ENCODE results near the gene CNP. TPM values are rescaled to one million over a fixed set of nuclear protein-coding genes. Genes with fewer than 3 reads are reported as not detected.

The CNP gene
- total RNA-seq, 1 donor from 2014 or later, result 84.3 TPM

DNA sequence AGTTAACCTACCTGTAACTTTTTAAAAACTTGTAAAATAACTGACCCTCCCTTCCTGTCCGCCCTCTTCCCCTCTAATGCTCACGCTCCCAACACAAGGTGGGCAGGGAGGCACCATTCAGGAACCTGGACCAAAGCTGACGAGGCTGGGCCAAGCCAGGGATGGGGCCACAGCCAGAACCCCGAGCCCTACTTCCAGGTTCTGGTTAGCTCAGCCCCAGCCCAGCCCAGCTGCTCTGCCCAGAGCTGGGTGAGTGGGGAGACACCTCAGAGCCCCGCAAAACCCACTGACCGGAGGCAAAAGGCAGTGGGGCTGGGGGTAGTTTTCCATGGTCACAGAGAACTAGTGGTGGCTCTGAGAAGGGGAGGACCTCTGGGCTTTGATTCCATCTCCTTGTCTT, 7.4 kb downstream of the CNP start:
- peaks cover 13% of the 10 kb centered on the region for H3K4me1 Mint-ChIP-seq (ENCODE audit: unreplicated experiment)
- peaks cover 18% of the 10 kb centered on the region for H3K36me3 Mint-ChIP-seq
- H3K27ac Mint-ChIP-seq, result no peak overlapping the region

DNA sequence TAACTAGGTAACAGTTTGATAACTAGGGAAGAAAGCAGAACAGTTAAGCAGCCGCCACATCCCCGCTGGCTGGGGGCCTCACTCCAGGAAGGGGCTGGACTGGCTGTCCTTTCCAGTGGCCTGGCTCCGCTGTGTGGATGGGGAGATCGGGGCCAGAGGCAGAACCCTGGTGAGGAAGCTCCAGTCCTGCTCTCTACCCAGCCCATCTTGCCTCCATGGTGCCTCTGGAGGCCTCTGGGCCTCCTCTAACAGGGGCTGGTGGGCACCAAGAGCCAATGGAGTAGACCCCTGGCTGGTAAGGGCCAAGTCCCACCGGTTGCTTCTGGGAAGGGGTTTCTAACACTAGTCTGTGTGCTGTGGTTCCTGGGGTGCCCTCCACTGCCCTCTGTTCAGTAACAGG, 8.1 kb downstream of the CNP start:
- no peaks in the 10 kb centered on the region for H3K9me3 Mint-ChIP-seq
- peaks cover 13% of the 10 kb centered on the region for H3K4me1 Mint-ChIP-seq (ENCODE audit: unreplicated experiment)
- H3K27me3 Mint-ChIP-seq, result no peaks in the 10 kb centered on the region
- no peak overlapping the region for H3K27ac Mint-ChIP-seq
- H3K4me3 Mint-ChIP-seq, result no peak overlapping the region
- TF ChIP-seq CTCF (conservative IDR thresholded peaks at IDR 0.05), result no peak
- H3K36me3 Mint-ChIP-seq, result peaks cover 16% of the 10 kb centered on the region
- no peak for DNase-seq (ENCODE audit: extremely low spot score, unreplicated experiment)

More for the DNA sequence above, 7.4 kb downstream of the CNP start:
- no peak overlapping the region for H3K4me3 Mint-ChIP-seq
- no peaks in the 10 kb centered on the region for H3K27me3 Mint-ChIP-seq
- DNase-seq (ENCODE audit: extremely low spot score, unreplicated experiment), result no peak
- no peak for TF ChIP-seq CTCF (conservative IDR thresholded peaks at IDR 0.05)
- no peaks in the 10 kb centered on the region for H3K9me3 Mint-ChIP-seq

DNA sequence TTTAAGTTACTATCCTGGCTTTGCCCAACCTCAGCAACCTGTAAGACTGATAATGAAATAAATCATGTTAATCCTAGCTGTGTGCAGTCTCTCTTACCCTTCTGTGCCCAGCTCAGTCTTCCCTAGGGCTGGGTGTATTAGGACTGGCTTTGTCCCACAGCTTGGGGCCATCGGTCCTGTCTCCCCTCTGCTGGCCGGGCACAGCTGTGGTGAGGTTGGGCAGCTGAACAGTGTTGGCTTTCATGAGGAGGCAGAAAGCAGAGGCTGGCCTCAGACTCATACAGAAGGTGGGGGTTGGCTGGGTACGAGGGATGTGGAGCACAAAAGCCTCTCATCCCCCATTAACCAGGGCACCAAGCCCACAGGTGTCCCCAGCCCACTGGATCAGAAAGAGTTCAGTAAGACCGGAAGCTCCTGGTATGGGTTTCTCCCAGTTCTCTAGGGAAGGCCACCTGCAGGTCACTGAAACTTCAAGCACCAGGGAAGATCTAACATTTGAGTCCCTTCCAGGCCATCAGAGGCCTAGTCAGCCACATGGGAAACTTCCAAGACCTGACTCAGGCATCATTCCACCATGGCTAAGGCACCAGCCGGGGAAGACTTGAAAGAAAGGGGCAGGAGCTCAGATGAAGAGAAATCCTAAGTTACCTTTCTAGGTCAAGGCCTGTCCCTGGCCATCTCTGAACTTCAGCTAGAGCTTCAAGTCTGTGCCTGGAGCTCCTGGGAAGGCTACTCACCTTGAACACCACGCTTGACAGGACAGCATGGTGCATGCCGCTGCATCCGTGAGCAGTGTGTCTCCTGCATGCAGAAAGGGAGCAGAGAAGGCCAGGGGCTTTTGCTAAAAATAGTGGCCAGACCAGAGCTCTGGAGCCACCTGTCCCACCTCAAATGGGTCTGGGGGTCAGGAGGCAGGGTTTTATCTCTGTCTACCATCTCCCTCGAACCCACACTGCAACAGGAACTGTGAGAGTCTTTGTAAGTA, 8.8 kb downstream of the CNP start:
- TF ChIP-seq CTCF (conservative IDR thresholded peaks at IDR 0.05), result no peak

GRCh38 chr17:41976142-41976768, 9.7 kb downstream of the CNP start:
- Mint-ChIP-seq H3K27ac (no peak overlapping the region), H3K27me3 (no peaks in the 10 kb centered on the region), H3K9me3 (no peaks in the 10 kb centered on the region), H3K4me1 (ENCODE audit: unreplicated experiment) (peaks cover 9% of the 10 kb centered on the region), H3K36me3 (peaks cover 14% of the 10 kb centered on the region), H3K4me3 (no peak overlapping the region)
- no peak for TF ChIP-seq CTCF (conservative IDR thresholded peaks at IDR 0.05)
- DNase-seq (ENCODE audit: extremely low spot score, unreplicated experiment), result no peak

More for the DNA sequence above, 8.8 kb downstream of the CNP start:
- DNase-seq (ENCODE audit: extremely low spot score, unreplicated experiment), result no peak
- peaks cover 13% of the 10 kb centered on the region for H3K36me3 Mint-ChIP-seq
- no peaks in the 10 kb centered on the region for H3K27me3 Mint-ChIP-seq
- no peak overlapping the region for H3K4me3 Mint-ChIP-seq
- no peak overlapping the region for H3K27ac Mint-ChIP-seq
- H3K9me3 Mint-ChIP-seq, result no peaks in the 10 kb centered on the region
- H3K4me1 Mint-ChIP-seq (ENCODE audit: unreplicated experiment), result peaks cover 13% of the 10 kb centered on the region

DNA sequence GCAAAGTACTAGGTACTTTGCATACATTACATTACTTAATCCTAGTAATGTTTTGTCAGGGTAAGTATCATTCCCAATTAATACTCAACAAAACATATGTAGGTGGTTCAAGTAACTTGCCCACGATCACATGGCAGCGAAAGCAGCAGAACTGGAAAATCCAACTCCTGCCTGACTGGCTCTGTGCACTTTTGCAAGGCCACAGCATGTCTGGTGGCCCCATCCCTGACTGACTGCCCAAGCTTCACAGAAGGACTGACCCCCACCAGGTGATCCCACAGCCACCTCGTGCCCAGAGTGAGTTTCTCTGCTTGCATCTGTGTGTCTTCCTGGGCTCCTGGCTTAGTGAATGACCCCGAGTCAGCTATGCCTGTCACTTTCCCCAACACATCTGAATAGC, 11.4 kb downstream of the CNP start:
- Mint-ChIP-seq H3K4me1 (ENCODE audit: unreplicated experiment) (peaks cover 4% of the 10 kb centered on the region), H3K27ac (peak overlapping the region; percentile 62), H3K9me3 (no peaks in the 10 kb centered on the region), H3K36me3 (peaks cover 20% of the 10 kb centered on the region), H3K4me3 (no peak overlapping the region), H3K27me3 (no peaks in the 10 kb centered on the region)
- no peak for DNase-seq (ENCODE audit: extremely low spot score, unreplicated experiment)
- TF ChIP-seq CTCF (conservative IDR thresholded peaks at IDR 0.05), result no peak

Measured in type B pancreatic cell (in vitro differentiated cells).